Measurements from ENCODE around the gene SDF2.

Gene SDF2

DNA sequence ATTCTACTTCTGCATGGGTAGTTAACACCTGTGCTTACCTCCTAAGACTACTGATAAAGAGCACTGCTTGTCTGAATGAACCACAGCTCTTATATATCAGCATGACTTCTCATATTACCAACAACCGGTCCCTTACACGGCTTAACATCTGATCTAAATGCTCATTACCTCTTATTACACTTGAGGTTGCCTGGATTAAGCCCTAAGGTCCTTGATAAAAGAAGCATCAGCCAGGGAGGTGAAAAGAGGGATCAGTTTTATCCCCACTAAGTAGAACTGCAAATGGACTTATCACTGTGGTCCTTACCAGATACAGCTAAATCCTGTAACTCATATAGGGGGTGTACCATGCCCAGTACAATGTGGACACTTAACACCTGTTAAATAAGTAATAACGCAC is 39.5 kb downstream of the SDF2 start:
- no peak overlapping the region for H3K4me3 ChIP-seq (ENCODE audit: insufficient read depth, low read length, poor library complexity, severe bottlenecking)
- no peaks in the 10 kb centered on the region for H3K9me3 ChIP-seq (ENCODE audit: insufficient read depth, low read length)
- no peaks in the 10 kb centered on the region for H3F3A ChIP-seq (ENCODE audit: insufficient read depth)
- H3K9ac ChIP-seq (ENCODE audit: low read length): no peak overlapping the region
- H2AFZ ChIP-seq (ENCODE audit: low read depth, low read length, severe bottlenecking): no peak overlapping the region
- no peaks in the 10 kb centered on the region for H3K27me3 ChIP-seq (ENCODE audit: low read length)
- no peaks in the 10 kb centered on the region for H3K9me2 ChIP-seq (replicated peaks; ENCODE audit: insufficient read depth, low read length)
- no peaks in the 10 kb centered on the region for H4K20me1 ChIP-seq (ENCODE audit: low read depth, low read length)
- no peak overlapping the region for H3K4me2 ChIP-seq (ENCODE audit: low read depth, low read length, poor library complexity, severe bottlenecking)
- peaks cover 50% of the 10 kb centered on the region for H3K36me3 ChIP-seq (ENCODE audit: low read length)
- no peak for TF ChIP-seq EZH2phosphoT487 (conservative IDR thresholded peaks at IDR 0.05; ENCODE audit: low read length)
- TF ChIP-seq, protein P1, sequence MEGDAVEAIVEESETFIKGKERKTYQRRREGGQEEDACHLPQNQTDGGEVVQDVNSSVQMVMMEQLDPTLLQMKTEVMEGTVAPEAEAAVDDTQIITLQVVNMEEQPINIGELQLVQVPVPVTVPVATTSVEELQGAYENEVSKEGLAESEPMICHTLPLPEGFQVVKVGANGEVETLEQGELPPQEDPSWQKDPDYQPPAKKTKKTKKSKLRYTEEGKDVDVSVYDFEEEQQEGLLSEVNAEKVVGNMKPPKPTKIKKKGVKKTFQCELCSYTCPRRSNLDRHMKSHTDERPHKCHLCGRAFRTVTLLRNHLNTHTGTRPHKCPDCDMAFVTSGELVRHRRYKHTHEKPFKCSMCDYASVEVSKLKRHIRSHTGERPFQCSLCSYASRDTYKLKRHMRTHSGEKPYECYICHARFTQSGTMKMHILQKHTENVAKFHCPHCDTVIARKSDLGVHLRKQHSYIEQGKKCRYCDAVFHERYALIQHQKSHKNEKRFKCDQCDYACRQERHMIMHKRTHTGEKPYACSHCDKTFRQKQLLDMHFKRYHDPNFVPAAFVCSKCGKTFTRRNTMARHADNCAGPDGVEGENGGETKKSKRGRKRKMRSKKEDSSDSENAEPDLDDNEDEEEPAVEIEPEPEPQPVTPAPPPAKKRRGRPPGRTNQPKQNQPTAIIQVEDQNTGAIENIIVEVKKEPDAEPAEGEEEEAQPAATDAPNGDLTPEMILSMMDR (IDR thresholded peaks at IDR 0.05; ENCODE audit: insufficient read depth, low read length, poor library complexity, severe bottlenecking): no peak
- H3K27ac ChIP-seq (ENCODE audit: low read depth, low read length): no peak overlapping the region
- H3K79me2 ChIP-seq (ENCODE audit: insufficient read depth, low read length): no peaks in the 10 kb centered on the region; the same call in 1 of the 2 replicates

DNA sequence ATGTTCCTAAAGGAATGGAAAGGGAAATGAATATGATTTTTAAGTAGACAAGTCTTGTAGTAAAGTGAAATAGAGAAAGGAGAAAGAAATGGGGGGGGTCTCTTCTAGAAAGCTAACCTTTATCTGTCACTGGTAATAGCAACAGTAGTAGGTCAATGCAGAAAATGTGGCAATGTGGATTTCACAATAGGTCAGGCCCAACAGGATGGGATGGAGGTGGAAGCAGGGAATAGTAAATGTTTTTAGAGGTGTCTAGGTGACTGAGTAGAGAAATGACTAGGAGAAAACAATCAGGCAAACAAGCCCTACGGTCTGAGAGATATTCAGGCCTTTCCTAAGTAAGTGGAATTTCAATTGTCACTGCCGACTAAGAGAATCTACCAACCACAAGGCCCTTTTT is 41.7 kb downstream of the SDF2 start:
- Histone ChIP-seq H3K4me3 (ENCODE audit: insufficient read depth, low read length, poor library complexity, severe bottlenecking) (no peak overlapping the region), H3K9ac (ENCODE audit: low read length) (no peak overlapping the region), H3K36me3 (ENCODE audit: low read length) (peaks cover 60% of the 10 kb centered on the region), H3K9me3 (ENCODE audit: insufficient read depth, low read length) (no peaks in the 10 kb centered on the region), H3K27me3 (ENCODE audit: low read length) (no peaks in the 10 kb centered on the region), H3F3A (ENCODE audit: insufficient read depth) (no peaks in the 10 kb centered on the region), H4K20me1 (ENCODE audit: low read depth, low read length) (no peaks in the 10 kb centered on the region), H3K9me2 (replicated peaks; ENCODE audit: insufficient read depth, low read length) (no peaks in the 10 kb centered on the region), H2AFZ (ENCODE audit: low read depth, low read length, severe bottlenecking) (no peak overlapping the region), H3K4me2 (ENCODE audit: low read depth, low read length, poor library complexity, severe bottlenecking) (no peak overlapping the region), H3K79me2 (ENCODE audit: insufficient read depth, low read length) (no peaks in the 10 kb centered on the region; the same call in 1 of the 2 replicates), H3K27ac (ENCODE audit: low read depth, low read length) (no peak overlapping the region)
- TF ChIP-seq EZH2phosphoT487 (conservative IDR thresholded peaks at IDR 0.05; ENCODE audit: low read length): no peak
- TF ChIP-seq, protein P1 (IDR thresholded peaks at IDR 0.05; ENCODE audit: insufficient read depth, low read length, poor library complexity, severe bottlenecking): no peak

DNA sequence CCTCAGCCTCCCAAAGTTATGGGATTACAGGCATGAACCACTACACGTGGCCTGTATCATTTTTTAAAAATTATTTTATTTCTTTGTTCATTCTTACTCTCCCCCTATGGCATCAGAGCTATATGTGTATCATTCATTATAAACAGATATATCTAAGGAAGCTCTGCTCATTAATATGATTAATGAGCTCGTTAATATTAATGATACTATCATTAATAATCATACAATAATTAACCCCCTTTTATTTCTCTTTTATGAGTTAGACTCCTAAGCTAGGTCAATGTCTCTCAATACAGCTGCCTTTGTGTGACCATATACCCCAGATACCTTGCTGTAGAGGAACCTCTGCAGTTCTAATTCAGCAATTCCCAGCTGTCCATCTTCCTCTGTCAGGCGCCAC is 43.2 kb downstream of the SDF2 start:
- Histone ChIP-seq H3K27ac (ENCODE audit: low read depth, low read length) (no peak overlapping the region), H3K36me3 (ENCODE audit: low read length) (peaks cover 63% of the 10 kb centered on the region), H3K9me2 (replicated peaks; ENCODE audit: insufficient read depth, low read length) (no peaks in the 10 kb centered on the region), H3K4me3 (ENCODE audit: insufficient read depth, low read length, poor library complexity, severe bottlenecking) (no peak overlapping the region), H2AFZ (ENCODE audit: low read depth, low read length, severe bottlenecking) (no peak overlapping the region), H3K4me2 (ENCODE audit: low read depth, low read length, poor library complexity, severe bottlenecking) (no peak overlapping the region), H4K20me1 (ENCODE audit: low read depth, low read length) (no peaks in the 10 kb centered on the region), H3K9ac (ENCODE audit: low read length) (no peak overlapping the region), H3K27me3 (ENCODE audit: low read length) (no peaks in the 10 kb centered on the region), H3K9me3 (ENCODE audit: insufficient read depth, low read length) (no peaks in the 10 kb centered on the region), H3K79me2 (ENCODE audit: insufficient read depth, low read length) (no peaks in the 10 kb centered on the region), H3F3A (ENCODE audit: insufficient read depth) (no peaks in the 10 kb centered on the region)
- TF ChIP-seq, protein P1 (IDR thresholded peaks at IDR 0.05; ENCODE audit: insufficient read depth, low read length, poor library complexity, severe bottlenecking): no peak
- TF ChIP-seq EZH2phosphoT487 (conservative IDR thresholded peaks at IDR 0.05; ENCODE audit: low read length): no peak

All from SU-DHL-6 (cell line).